Kidney epithelial cell (primary cell): Measurements from ENCODE around the gene WDR70. TPM values are rescaled to one million over a fixed set of nuclear protein-coding genes. Genes with fewer than 3 reads are reported as not detected.

ENCODE experiments used
- DNase-seq: peaks from one replicate; pipeline ENCODE4 v3.0.0-alpha.2; 2010; ENCODE audit warnings: low read depth
- H3K27me3 ChIP-seq: 2 replicates; pipeline ENCODE4 v1.6.0; 2011; ENCODE audit warnings: low read length; ENCODE audit not compliant: control insufficient read depth, insufficient read depth
- H3K36me3 ChIP-seq: 2 replicates; pipeline ENCODE4 v1.5.1; 2011; ENCODE audit warnings: low read length; ENCODE audit not compliant: control insufficient read depth, insufficient read depth
- H3K4me3 ChIP-seq: 2 replicates; pipeline ENCODE4 v1.5.1; 2011; ENCODE audit warnings: low read depth, mild to moderate bottlenecking, control low read depth, low read length
- CTCF ChIP-seq: IDR thresholded peaks from 2 replicates; pipeline ENCODE4 v1.5.1; 2011; ENCODE audit warnings: mild to moderate bottlenecking, moderate library complexity, low read length, control low read depth, inconsistent platforms; ENCODE audit not compliant: insufficient read depth, poor library complexity, severe bottlenecking
- total RNA-seq: library from RNA; depleted of rRNA; stranded (reverse); fragments of >200 nt; gene quantifications from 2 replicates; pipeline ENCODE4 v1.2.3, GENCODE V29; 2015

Gene WDR70
- total RNA-seq, 1 donor from 2014 or later: 19.6 TPM

GRCh38 chr5:37661227-37661920 is 282.3 kb downstream of the WDR70 start:
- H3K36me3 ChIP-seq: no peaks in the 10 kb centered on the region
- H3K27me3 ChIP-seq: no peaks in the 10 kb centered on the region
- no peak for DNase-seq
- H3K4me3 ChIP-seq: no peak overlapping the region
- no peak for TF ChIP-seq CTCF

GRCh38 chr5:37661951-37662350 is 282.8 kb downstream of the WDR70 start:
- Histone ChIP-seq H3K36me3 (no peaks in the 10 kb centered on the region), H3K27me3 (no peaks in the 10 kb centered on the region), H3K4me3 (no peak overlapping the region)
- no peak for TF ChIP-seq CTCF
- DNase-seq: no peak

- TF ChIP-seq CTCF: no peak
- no peaks in the 10 kb centered on the region for H3K27me3 ChIP-seq
- no peak overlapping the region for H3K4me3 ChIP-seq
- no peaks in the 10 kb centered on the region for H3K36me3 ChIP-seq
- DNase-seq: no peak
Measured at GRCh38 chr5:37662362-37662761, 283.2 kb downstream of the WDR70 start.

- H3K4me3 ChIP-seq: no peak overlapping the region
- H3K27me3 ChIP-seq: no peaks in the 10 kb centered on the region
- TF ChIP-seq CTCF: no peak
Measured at GRCh38 chr5:37662789-37663485, 283.8 kb downstream of the WDR70 start.

GRCh38 chr5:37663538-37663937 is 284.4 kb downstream of the WDR70 start:
- no peak for TF ChIP-seq CTCF
- Histone ChIP-seq H3K4me3 (no peak overlapping the region), H3K27me3 (no peaks in the 10 kb centered on the region)

More at GRCh38 chr5:37662789-37663485, 283.8 kb downstream of the WDR70 start:
- no peak for DNase-seq
- no peaks in the 10 kb centered on the region for H3K36me3 ChIP-seq

GRCh38 chr5:37664551-37664950 is 285.4 kb downstream of the WDR70 start:
- H3K36me3 ChIP-seq: no peaks in the 10 kb centered on the region
- no peak for TF ChIP-seq CTCF

More at GRCh38 chr5:37663538-37663937, 284.4 kb downstream of the WDR70 start:
- no peak for DNase-seq
- no peaks in the 10 kb centered on the region for H3K36me3 ChIP-seq

More at GRCh38 chr5:37664551-37664950, 285.4 kb downstream of the WDR70 start:
- DNase-seq: no peak
- Histone ChIP-seq H3K4me3 (no peak overlapping the region), H3K27me3 (no peaks in the 10 kb centered on the region)
